OCI-LY3 (cell line): Measurements from ENCODE around the gene ISY1.

Experiments
- CTCF ChIP-seq: fragments of 200-600, 300-600 bp; sonication (generic); IDR thresholded peaks from 2 replicates; pipeline ENCODE4 v1.5.1; 2014; ENCODE audit warnings: antibody characterized with exemption, low read length, low read depth
- EZH2phosphoT487 ChIP-seq: fragments of 200-600 bp; shearing (Covaris generic); IDR thresholded peaks from 2 replicates; pipeline ENCODE4 v1.6.1; 2018; ENCODE audit warnings: antibody characterized with exemption, mixed run types, low read depth

- no peak for TF ChIP-seq CTCF
- TF ChIP-seq EZH2phosphoT487, result no peak
Observed at GRCh38 chr3:129112308-129113052, 48.4 kb downstream of the ISY1 start.
